ENCODE results near the gene POM121L12. TPM values are rescaled to one million over a fixed set of nuclear protein-coding genes. Genes with fewer than 3 reads are reported as not detected.

The POM121L12 gene
- total RNA-seq, result not detected
- long read RNA-seq, result 0 reads

GRCh38 chr7:53035499-53036412 is at the start of gene POM121L12:
POM121L12 (plus strand) TSS chr7:53035633; CDS start chr7:53035672, 39 bp downstream.
- DNase-seq, result no peak

GRCh38 chr7:52992001-52992400 is 43.4 kb upstream of the POM121L12 start:
- DNase-seq (no peak), ATAC-seq (no peak)
- intact Hi-C loops (cut with micrococcal nuclease), result no loop called here

More at GRCh38 chr7:53035499-53036412, at the start of gene POM121L12:
- ATAC-seq, result no peak
- intact Hi-C loops (cut with micrococcal nuclease), result no loop called here

GRCh38 chr7:52992479-52993162 is 42.8 kb upstream of the POM121L12 start:
- ATAC-seq, result peak; percentile 22
- DNase-seq, result no peak

GRCh38 chr7:52995676-52996075 is 39.8 kb upstream of the POM121L12 start:
- ATAC-seq, result no peak
- intact Hi-C loops (cut with micrococcal nuclease), result no loop called here
- no peak for DNase-seq

More at GRCh38 chr7:52992479-52993162, 42.8 kb upstream of the POM121L12 start:
- intact Hi-C loops (cut with micrococcal nuclease), result no loop called here

- no peak for DNase-seq
- intact Hi-C loops (cut with micrococcal nuclease), result no loop called here
- no peak for ATAC-seq
Measured at GRCh38 chr7:53001221-53001620, 34.2 kb upstream of the POM121L12 start.

- DNase-seq (no peak), ATAC-seq (no peak)
- intact Hi-C loops (cut with micrococcal nuclease), result no loop called here
Measured at GRCh38 chr7:53002389-53002788, 33.0 kb upstream of the POM121L12 start.

GRCh38 chr7:53003653-53004445 is 31.6 kb upstream of the POM121L12 start:
- DNase-seq, result no peak
- intact Hi-C loops (cut with micrococcal nuclease), result no loop called here
- ATAC-seq, result no peak

- ATAC-seq, result no peak
- intact Hi-C loops (cut with micrococcal nuclease), result no loop called here
- no peak for DNase-seq
Measured at GRCh38 chr7:53013925-53014324, 21.5 kb upstream of the POM121L12 start.

- ATAC-seq (no peak), DNase-seq (no peak)
- intact Hi-C loops (cut with micrococcal nuclease), result no loop called here
Measured at GRCh38 chr7:53015463-53015862, 20.0 kb upstream of the POM121L12 start.

- DNase-seq, result no peak
- intact Hi-C loops (cut with micrococcal nuclease), result no loop called here
- no peak for ATAC-seq
Measured at GRCh38 chr7:53022893-53023292, 12.5 kb upstream of the POM121L12 start.

- ATAC-seq, result no peak
- intact Hi-C loops (cut with micrococcal nuclease), result no loop called here
- no peak for DNase-seq
Measured at GRCh38 chr7:53048638-53049037, 13.2 kb downstream of the POM121L12 start.

GRCh38 chr7:53050433-53050832 is 15.0 kb downstream of the POM121L12 start:
- DNase-seq (no peak), ATAC-seq (no peak)
- intact Hi-C loops (cut with micrococcal nuclease), result no loop called here

GRCh38 chr7:53059591-53059990 is 24.2 kb downstream of the POM121L12 start:
- DNase-seq, result no peak
- intact Hi-C loops (cut with micrococcal nuclease), result no loop called here
- ATAC-seq, result no peak

GRCh38 chr7:53060066-53060465 is 24.6 kb downstream of the POM121L12 start:
- DNase-seq (no peak), ATAC-seq (no peak)
- intact Hi-C loops (cut with micrococcal nuclease), result no loop called here

- ATAC-seq (no peak), DNase-seq (no peak)
- intact Hi-C loops (cut with micrococcal nuclease), result no loop called here
Measured at GRCh38 chr7:53062796-53063195, 27.4 kb downstream of the POM121L12 start.

- intact Hi-C loops (cut with micrococcal nuclease), result no loop called here
- DNase-seq, result no peak
- ATAC-seq, result no peak
Measured at GRCh38 chr7:53068673-53069072, 33.2 kb downstream of the POM121L12 start.

GRCh38 chr7:53070883-53071282 is 35.5 kb downstream of the POM121L12 start:
- no peak for DNase-seq
- no peak for ATAC-seq
- intact Hi-C loops (cut with micrococcal nuclease), result no loop called here

Measured in left ventricle myocardium superior (tissue), 1 donor.